HuH-7.5 (cell line): ENCODE results near the gene EDIL3.

ENCODE experiments used
- DNase-seq: peaks from one replicate; pipeline ENCODE4 v3.0.0; 2011; ENCODE audit warnings: low spot score

The EDIL3 gene

GRCh38 chr5:84384604-84385575 is at the start of gene EDIL3:
EDIL3 (minus strand) TSS chr5:84384880; CDS start chr5:84384374, 506 bp downstream.
- no peak for DNase-seq

- no peak for DNase-seq
Measured at GRCh38 chr5:84433461-84433860, 48.8 kb upstream of the EDIL3 start.

- no peak for DNase-seq
Measured at GRCh38 chr5:84430863-84431663, 46.4 kb upstream of the EDIL3 start.

GRCh38 chr5:84430079-84430478 is 45.4 kb upstream of the EDIL3 start:
- no peak for DNase-seq

- DNase-seq: no peak
Measured at GRCh38 chr5:84425365-84425881, 40.7 kb upstream of the EDIL3 start.

GRCh38 chr5:84419742-84420141 is 35.1 kb upstream of the EDIL3 start:
- DNase-seq: no peak

- no peak for DNase-seq
Measured at GRCh38 chr5:84411832-84412605, 27.3 kb upstream of the EDIL3 start.

GRCh38 chr5:84406111-84406510 is 21.4 kb upstream of the EDIL3 start:
- DNase-seq: no peak

GRCh38 chr5:84403773-84404172 is 19.1 kb upstream of the EDIL3 start:
- DNase-seq: no peak

- DNase-seq: no peak
Measured at GRCh38 chr5:84397385-84397784, 12.7 kb upstream of the EDIL3 start.

- no peak for DNase-seq
Measured at GRCh38 chr5:84393969-84394368, 9.3 kb upstream of the EDIL3 start.

GRCh38 chr5:84392836-84393235 is 8.2 kb upstream of the EDIL3 start:
- no peak for DNase-seq

- DNase-seq: no peak
Measured at GRCh38 chr5:84385705-84386104, 1.0 kb upstream of the EDIL3 start.

- DNase-seq: no peak
Measured at GRCh38 chr5:84383816-84384603, 670 bp downstream of the EDIL3 start.

GRCh38 chr5:84383296-84383815 is 1.3 kb downstream of the EDIL3 start:
- no peak for DNase-seq

GRCh38 chr5:84382363-84383295 is 2.1 kb downstream of the EDIL3 start:
- DNase-seq: no peak

GRCh38 chr5:84381502-84382362 is 2.9 kb downstream of the EDIL3 start:
- no peak for DNase-seq

GRCh38 chr5:84379749-84380148 is 4.9 kb downstream of the EDIL3 start:
- DNase-seq: no peak

- no peak for DNase-seq
Measured at GRCh38 chr5:84378961-84379360, 5.7 kb downstream of the EDIL3 start.
